ENCODE results near the gene TRAF3.
"Not testable (repeated sequence)": the region's sequence is repeated elsewhere in the genome, so short reads cannot be mapped to it uniquely, and the experiment has no call there.

The TRAF3 gene

GRCh38 chr14:102926840-102927239 is 149.6 kb downstream of the TRAF3 start:
- FAIRE-seq: not testable (repeated sequence)

- FAIRE-seq: no peak
Observed at GRCh38 chr14:102927346-102927877, 150.2 kb downstream of the TRAF3 start.

GRCh38 chr14:102927878-102928411 is 150.7 kb downstream of the TRAF3 start:
- no peak for FAIRE-seq

GRCh38 chr14:102928412-102929240 is 151.4 kb downstream of the TRAF3 start:
- FAIRE-seq: no peak

- FAIRE-seq: no peak
Observed at GRCh38 chr14:102929241-102930137, 152.2 kb downstream of the TRAF3 start.

GRCh38 chr14:102930138-102930752 is 153.0 kb downstream of the TRAF3 start:
- no peak for FAIRE-seq

- no peak for FAIRE-seq
Observed at GRCh38 chr14:102930753-102931579, 153.7 kb downstream of the TRAF3 start.

- FAIRE-seq: no peak
Observed at GRCh38 chr14:102931580-102932285, 154.5 kb downstream of the TRAF3 start.

GRCh38 chr14:102932484-102933248 is 155.4 kb downstream of the TRAF3 start:
- no peak for FAIRE-seq

- FAIRE-seq: no peak
Observed at GRCh38 chr14:102933618-102934231, 156.5 kb downstream of the TRAF3 start.

GRCh38 chr14:102935756-102936155 is 158.5 kb downstream of the TRAF3 start:
- no peak for FAIRE-seq

- FAIRE-seq: no peak
Observed at GRCh38 chr14:102937331-102938175, 160.3 kb downstream of the TRAF3 start.

- no peak for FAIRE-seq
Observed at GRCh38 chr14:102938191-102938590, 160.9 kb downstream of the TRAF3 start.

- FAIRE-seq: no peak
Observed at GRCh38 chr14:102939329-102939728, 162.1 kb downstream of the TRAF3 start.

- no peak for FAIRE-seq
Observed at GRCh38 chr14:102939820-102940561, 162.7 kb downstream of the TRAF3 start.

GRCh38 chr14:102940729-102941362 is 163.6 kb downstream of the TRAF3 start:
- no peak for FAIRE-seq

GRCh38 chr14:102941419-102942011 is 164.3 kb downstream of the TRAF3 start:
- no peak for FAIRE-seq

All from colon (tissue), 2 donors.